SK-N-SH treated with all-trans-retinoic acid at 6 μM for 48 hours (cell line): Measurements from ENCODE around the gene CDC42BPB.

Experiments used
- ARNTL ChIP-seq: fragments of 450-650 bp; formaldehyde crosslinking; IDR thresholded peaks from 2 replicates; pipeline ENCODE4 v1.5.0; 2020; ENCODE audit warnings: low read depth, mild to moderate bottlenecking, moderate library complexity, borderline replicate concordance
- BACH2 ChIP-seq: fragments of 250-450 bp; sonication (Bioruptor Pico); IDR thresholded peaks from 2 replicates; pipeline ENCODE4 v1.9.0; 2021; ENCODE audit warnings: mild to moderate bottlenecking, borderline replicate concordance
- CSDC2 ChIP-seq: fragments of 250-450 bp; sonication (Bioruptor Pico); IDR thresholded peaks from 2 replicates; pipeline ENCODE4 v1.5.0; 2020; ENCODE audit warnings: mild to moderate bottlenecking, moderate library complexity
- ESRRG ChIP-seq: fragments of 250-450 bp; sonication (Bioruptor Pico); IDR thresholded peaks from 2 replicates; pipeline ENCODE4 v1.6.1; 2021; ENCODE audit warnings: mild to moderate bottlenecking
- RARB ChIP-seq: fragments of 250-450 bp; sonication (Bioruptor Pico); IDR thresholded peaks from 2 replicates; pipeline ENCODE4 v1.8.0; 2021; ENCODE audit warnings: mild to moderate bottlenecking, moderate library complexity
- ZFP3 ChIP-seq: fragments of 250-450 bp; sonication (Bioruptor Pico); IDR thresholded peaks from 2 replicates; pipeline ENCODE4 v1.5.0; 2020; ENCODE audit warnings: mild to moderate bottlenecking, moderate library complexity
- ZFP30 ChIP-seq: fragments of 450-650 bp; formaldehyde crosslinking; IDR thresholded peaks from 2 replicates; pipeline ENCODE4 v1.5.0; 2022; ENCODE audit warnings: mild to moderate bottlenecking, moderate library complexity
- ZNF565 ChIP-seq: fragments of 450-650 bp; formaldehyde crosslinking; conservative IDR thresholded peaks from 2 replicates; pipeline ENCODE4 v1.5.0; 2020; ENCODE audit warnings: low read depth, mild to moderate bottlenecking, moderate library complexity
- ZNF8 ChIP-seq: fragments of 450-650 bp; formaldehyde crosslinking; IDR thresholded peaks from 2 replicates; pipeline ENCODE4 v1.5.0; 2020; ENCODE audit warnings: mild to moderate bottlenecking, moderate library complexity
- TF ChIP-seq, protein P1 (sequence below): fragments of 250-450 bp; sonication (Bioruptor Pico); IDR thresholded peaks from 2 replicates; pipeline ENCODE4 v1.5.0; 2020; ENCODE audit warnings: mild to moderate bottlenecking, moderate library complexity
- TF ChIP-seq, protein P2 (sequence below): fragments of 250-450 bp; sonication (Bioruptor Pico); IDR thresholded peaks from 2 replicates; pipeline ENCODE4 v1.8.0; 2020; ENCODE audit warnings: mild to moderate bottlenecking, moderate library complexity, borderline replicate concordance
- TF ChIP-seq, protein P3 (sequence below): fragments of 250-450 bp; sonication (Bioruptor Pico); IDR thresholded peaks from 2 replicates; pipeline ENCODE4 v1.8.0; 2021; ENCODE audit warnings: low read depth, mild to moderate bottlenecking, moderate library complexity, borderline replicate concordance
- TF ChIP-seq, protein P4 (sequence below): fragments of 250-450 bp; sonication (Bioruptor Pico); IDR thresholded peaks from 2 replicates; pipeline ENCODE4 v1.5.1; 2020; ENCODE audit warnings: low read depth, mild to moderate bottlenecking, moderate library complexity

DNA sequence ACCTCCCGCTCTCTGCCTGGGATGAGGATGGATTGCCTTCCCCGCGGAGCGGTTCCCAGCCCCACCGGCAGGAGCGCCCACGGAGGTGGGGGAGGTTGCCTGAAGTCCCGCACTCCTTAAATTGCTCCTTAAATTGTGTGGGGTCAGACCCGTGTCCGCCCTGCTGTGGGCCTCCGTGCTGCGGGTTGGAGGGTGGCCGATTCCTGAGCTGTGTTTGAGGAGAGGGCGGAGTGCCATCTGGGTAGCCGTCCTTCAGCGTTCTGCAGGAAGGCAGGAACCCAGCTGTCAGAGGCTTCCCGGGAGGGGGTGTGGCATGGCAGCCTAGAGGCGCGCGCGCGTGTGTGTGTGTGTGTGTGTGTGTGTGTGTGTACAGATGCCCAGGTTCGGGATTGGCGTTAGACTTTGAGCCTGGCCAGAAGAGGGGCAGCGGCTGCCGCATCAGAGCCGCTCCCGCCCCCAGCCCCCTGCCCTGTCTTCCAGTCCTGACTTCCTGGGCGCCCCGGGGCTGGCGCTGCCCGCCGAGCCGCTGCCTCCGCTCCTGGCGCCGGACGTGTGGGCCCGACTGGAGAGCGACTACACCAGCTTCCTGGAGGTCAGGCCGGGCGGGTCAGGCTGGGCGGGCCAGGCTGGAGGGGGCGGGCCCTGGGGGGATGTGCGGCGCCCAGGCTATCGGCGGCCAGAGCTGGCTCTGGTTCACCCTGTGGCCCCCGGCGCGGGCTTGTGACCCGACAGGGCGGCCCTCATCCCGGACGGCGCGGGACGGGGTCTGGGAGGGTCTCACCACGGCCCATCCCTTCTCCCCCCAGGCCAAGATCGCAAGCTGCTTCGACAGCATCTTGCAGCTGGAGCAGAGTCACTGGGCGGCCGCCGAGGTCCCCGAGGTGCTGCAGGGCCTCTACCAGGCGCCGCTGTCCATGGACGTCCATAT is 46.4 kb upstream of the CDC42BPB start:
- no peak for TF ChIP-seq ZNF565 (CRISPR knock-in tag)
- TF ChIP-seq, protein P1, sequence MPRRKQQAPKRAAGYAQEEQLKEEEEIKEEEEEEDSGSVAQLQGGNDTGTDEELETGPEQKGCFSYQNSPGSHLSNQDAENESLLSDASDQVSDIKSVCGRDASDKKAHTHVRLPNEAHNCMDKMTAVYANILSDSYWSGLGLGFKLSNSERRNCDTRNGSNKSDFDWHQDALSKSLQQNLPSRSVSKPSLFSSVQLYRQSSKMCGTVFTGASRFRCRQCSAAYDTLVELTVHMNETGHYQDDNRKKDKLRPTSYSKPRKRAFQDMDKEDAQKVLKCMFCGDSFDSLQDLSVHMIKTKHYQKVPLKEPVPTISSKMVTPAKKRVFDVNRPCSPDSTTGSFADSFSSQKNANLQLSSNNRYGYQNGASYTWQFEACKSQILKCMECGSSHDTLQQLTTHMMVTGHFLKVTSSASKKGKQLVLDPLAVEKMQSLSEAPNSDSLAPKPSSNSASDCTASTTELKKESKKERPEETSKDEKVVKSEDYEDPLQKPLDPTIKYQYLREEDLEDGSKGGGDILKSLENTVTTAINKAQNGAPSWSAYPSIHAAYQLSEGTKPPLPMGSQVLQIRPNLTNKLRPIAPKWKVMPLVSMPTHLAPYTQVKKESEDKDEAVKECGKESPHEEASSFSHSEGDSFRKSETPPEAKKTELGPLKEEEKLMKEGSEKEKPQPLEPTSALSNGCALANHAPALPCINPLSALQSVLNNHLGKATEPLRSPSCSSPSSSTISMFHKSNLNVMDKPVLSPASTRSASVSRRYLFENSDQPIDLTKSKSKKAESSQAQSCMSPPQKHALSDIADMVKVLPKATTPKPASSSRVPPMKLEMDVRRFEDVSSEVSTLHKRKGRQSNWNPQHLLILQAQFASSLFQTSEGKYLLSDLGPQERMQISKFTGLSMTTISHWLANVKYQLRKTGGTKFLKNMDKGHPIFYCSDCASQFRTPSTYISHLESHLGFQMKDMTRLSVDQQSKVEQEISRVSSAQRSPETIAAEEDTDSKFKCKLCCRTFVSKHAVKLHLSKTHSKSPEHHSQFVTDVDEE (CRISPR knock-in tag): no peak
- TF ChIP-seq, protein P2, sequence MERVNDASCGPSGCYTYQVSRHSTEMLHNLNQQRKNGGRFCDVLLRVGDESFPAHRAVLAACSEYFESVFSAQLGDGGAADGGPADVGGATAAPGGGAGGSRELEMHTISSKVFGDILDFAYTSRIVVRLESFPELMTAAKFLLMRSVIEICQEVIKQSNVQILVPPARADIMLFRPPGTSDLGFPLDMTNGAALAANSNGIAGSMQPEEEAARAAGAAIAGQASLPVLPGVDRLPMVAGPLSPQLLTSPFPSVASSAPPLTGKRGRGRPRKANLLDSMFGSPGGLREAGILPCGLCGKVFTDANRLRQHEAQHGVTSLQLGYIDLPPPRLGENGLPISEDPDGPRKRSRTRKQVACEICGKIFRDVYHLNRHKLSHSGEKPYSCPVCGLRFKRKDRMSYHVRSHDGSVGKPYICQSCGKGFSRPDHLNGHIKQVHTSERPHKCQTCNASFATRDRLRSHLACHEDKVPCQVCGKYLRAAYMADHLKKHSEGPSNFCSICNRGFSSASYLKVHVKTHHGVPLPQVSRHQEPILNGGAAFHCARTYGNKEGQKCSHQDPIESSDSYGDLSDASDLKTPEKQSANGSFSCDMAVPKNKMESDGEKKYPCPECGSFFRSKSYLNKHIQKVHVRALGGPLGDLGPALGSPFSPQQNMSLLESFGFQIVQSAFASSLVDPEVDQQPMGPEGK (CRISPR knock-in tag): no peak
- TF ChIP-seq ZFP3 (CRISPR knock-in tag): no peak
- no peak for TF ChIP-seq CSDC2 (CRISPR knock-in tag)
- TF ChIP-seq BACH2 (CRISPR knock-in tag): no peak
- TF ChIP-seq, protein P3, sequence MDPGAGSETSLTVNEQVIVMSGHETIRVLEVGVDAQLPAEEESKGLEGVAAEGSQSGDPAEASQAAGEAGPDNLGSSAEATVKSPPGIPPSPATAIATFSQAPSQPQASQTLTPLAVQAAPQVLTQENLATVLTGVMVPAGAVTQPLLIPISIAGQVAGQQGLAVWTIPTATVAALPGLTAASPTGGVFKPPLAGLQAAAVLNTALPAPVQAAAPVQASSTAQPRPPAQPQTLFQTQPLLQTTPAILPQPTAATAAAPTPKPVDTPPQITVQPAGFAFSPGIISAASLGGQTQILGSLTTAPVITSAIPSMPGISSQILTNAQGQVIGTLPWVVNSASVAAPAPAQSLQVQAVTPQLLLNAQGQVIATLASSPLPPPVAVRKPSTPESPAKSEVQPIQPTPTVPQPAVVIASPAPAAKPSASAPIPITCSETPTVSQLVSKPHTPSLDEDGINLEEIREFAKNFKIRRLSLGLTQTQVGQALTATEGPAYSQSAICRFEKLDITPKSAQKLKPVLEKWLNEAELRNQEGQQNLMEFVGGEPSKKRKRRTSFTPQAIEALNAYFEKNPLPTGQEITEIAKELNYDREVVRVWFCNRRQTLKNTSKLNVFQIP (CRISPR knock-in tag): no peak
- TF ChIP-seq ARNTL: no peak
- no peak for TF ChIP-seq ZNF8 (CRISPR knock-in tag)
- TF ChIP-seq, protein P4, sequence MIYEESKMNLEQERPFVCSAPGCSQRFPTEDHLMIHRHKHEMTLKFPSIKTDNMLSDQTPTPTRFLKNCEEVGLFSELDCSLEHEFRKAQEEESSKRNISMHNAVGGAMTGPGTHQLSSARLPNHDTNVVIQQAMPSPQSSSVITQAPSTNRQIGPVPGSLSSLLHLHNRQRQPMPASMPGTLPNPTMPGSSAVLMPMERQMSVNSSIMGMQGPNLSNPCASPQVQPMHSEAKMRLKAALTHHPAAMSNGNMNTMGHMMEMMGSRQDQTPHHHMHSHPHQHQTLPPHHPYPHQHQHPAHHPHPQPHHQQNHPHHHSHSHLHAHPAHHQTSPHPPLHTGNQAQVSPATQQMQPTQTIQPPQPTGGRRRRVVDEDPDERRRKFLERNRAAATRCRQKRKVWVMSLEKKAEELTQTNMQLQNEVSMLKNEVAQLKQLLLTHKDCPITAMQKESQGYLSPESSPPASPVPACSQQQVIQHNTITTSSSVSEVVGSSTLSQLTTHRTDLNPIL (CRISPR knock-in tag): no peak
- TF ChIP-seq RARB: no peak
- TF ChIP-seq ZFP30 (CRISPR knock-in tag): no peak
- TF ChIP-seq ESRRG (CRISPR knock-in tag): no peak
